SU-DHL-6 (cell line): ENCODE measurements around the gene PCDHGC5.
A peak's percentile ranks its signal among the peaks of the same experiment; 100 is the strongest.

ENCODE experiments used
- H2AFZ ChIP-seq: fragments of 200-600 bp; sonication (generic); 2 replicates; pipeline ENCODE4 v1.6.1; 2014; ENCODE audit warnings: low read depth, mild to moderate bottlenecking, moderate library complexity, mixed read lengths, antibody characterized with exemption, low read length; ENCODE audit not compliant: severe bottlenecking
- H3F3A ChIP-seq: fragments of 200-600 bp; shearing (Covaris generic); 2 replicates; pipeline ENCODE4 v1.6.0; 2016; ENCODE audit warnings: antibody characterized with exemption, mild to moderate bottlenecking; ENCODE audit not compliant: insufficient read depth
- H3K27ac ChIP-seq: fragments of 200-600 bp; sonication (generic); 2 replicates; pipeline ENCODE4 v1.5.1; 2016; ENCODE audit warnings: low read depth, mild to moderate bottlenecking, low read length, moderate library complexity, mixed read lengths
- H3K27me3 ChIP-seq: fragments of 200-600 bp; sonication (generic), shearing (Covaris generic); 2 replicates; pipeline ENCODE4 v1.6.0; 2014; ENCODE audit warnings: mild to moderate bottlenecking, low read length
- H3K36me3 ChIP-seq: fragments of 200-600 bp; sonication (generic); 2 replicates; pipeline ENCODE4 v1.6.1; 2014; ENCODE audit warnings: mild to moderate bottlenecking, low read length, mixed read lengths
- H3K4me2 ChIP-seq: fragments of 300-600, 200-600 bp; shearing (Covaris generic), sonication (generic); 2 replicates; pipeline ENCODE4 v1.6.0; 2014; ENCODE audit warnings: low read length, low read depth, mild to moderate bottlenecking; ENCODE audit not compliant: poor library complexity, severe bottlenecking
- H3K4me3 ChIP-seq: fragments of 200-600 bp; sonication (generic); 2 replicates; pipeline ENCODE4 v1.5.1; 2014; ENCODE audit warnings: antibody characterized with exemption, low read length, mild to moderate bottlenecking, mixed read lengths; ENCODE audit not compliant: insufficient read depth, poor library complexity, severe bottlenecking
- H3K79me2 ChIP-seq: fragments of 200-600 bp; sonication (generic); 2 replicates; pipeline ENCODE4 v1.6.1; 2014; ENCODE audit warnings: mild to moderate bottlenecking, low read length, moderate library complexity; ENCODE audit not compliant: insufficient read depth
- H3K9ac ChIP-seq: fragments of 200-600 bp; sonication (generic); 2 replicates; pipeline ENCODE4 v1.7.0; 2014; ENCODE audit warnings: mild to moderate bottlenecking, low read length
- H3K9me2 ChIP-seq: fragments of 200-600 bp; sonication (generic); replicated peaks from 2 replicates; pipeline ENCODE4 v1.6.1; 2014; ENCODE audit warnings: low read length; ENCODE audit not compliant: insufficient read depth
- H3K9me3 ChIP-seq: fragments of 200-600 bp; sonication (generic); 2 replicates; pipeline ENCODE4 v1.6.1; 2014; ENCODE audit warnings: low read length, mixed read lengths; ENCODE audit not compliant: insufficient read depth
- H4K20me1 ChIP-seq: fragments of 200-600 bp; sonication (generic); 2 replicates; pipeline ENCODE4 v1.6.1; 2014; ENCODE audit warnings: low read depth, mild to moderate bottlenecking, antibody characterized with exemption, low read length, moderate library complexity, mixed read lengths
- CTCF ChIP-seq: fragments of 200-600 bp; sonication (generic); IDR thresholded peaks from one replicate; pipeline ENCODE4 v1.5.1; 2017; ENCODE audit warnings: antibody characterized with exemption, mild to moderate bottlenecking, low read length, moderate library complexity; ENCODE audit not compliant: insufficient read depth, poor library complexity, severe bottlenecking
- EZH2phosphoT487 ChIP-seq: fragments of 200-600 bp; sonication (generic), shearing (Covaris generic); conservative IDR thresholded peaks from 2 replicates; pipeline ENCODE4 v1.6.1; 2018; ENCODE audit warnings: mild to moderate bottlenecking, antibody characterized with exemption, low read length, moderate library complexity, mixed read lengths

The PCDHGC5 gene

GRCh38 chr5:141495453-141495811 is 6.6 kb downstream of the PCDHGC5 start:
- H3K36me3 ChIP-seq, result no peaks in the 10 kb centered on the region
- H3K9ac ChIP-seq, result peak overlapping the region; percentile 27; the same call in 1 of the 2 replicates

GRCh38 chr5:141496038-141496437 is 7.2 kb downstream of the PCDHGC5 start:
- Histone ChIP-seq H3K27ac (peak overlapping the region; percentile 45), H3K79me2 (peaks cover 8% of the 10 kb centered on the region; the same call in 1 of the 2 replicates)
- TF ChIP-seq EZH2phosphoT487, result no peak
- TF ChIP-seq CTCF, result no peak

More at GRCh38 chr5:141495453-141495811, 6.6 kb downstream of the PCDHGC5 start:
- Histone ChIP-seq H3K4me2 (peak overlapping the region; percentile 23), H3K27me3 (no peaks in the 10 kb centered on the region), H3K27ac (peak overlapping the region; percentile 45), H3K79me2 (peaks cover 8% of the 10 kb centered on the region; the same call in 1 of the 2 replicates), H3K9me2 (no peaks in the 10 kb centered on the region), H2AFZ (no peak overlapping the region), H4K20me1 (no peaks in the 10 kb centered on the region), H3F3A (peaks cover 19% of the 10 kb centered on the region), H3K4me3 (no peak overlapping the region), H3K9me3 (no peaks in the 10 kb centered on the region)
- TF ChIP-seq EZH2phosphoT487 (no peak), CTCF (no peak)

GRCh38 chr5:141501761-141502160 is 12.9 kb downstream of the PCDHGC5 start:
- no peaks in the 10 kb centered on the region for H3K9me3 ChIP-seq
- H3K4me3 ChIP-seq, result no peak overlapping the region
- peaks cover 17% of the 10 kb centered on the region; the same call in 1 of the 2 replicates for H3K79me2 ChIP-seq
- H3F3A ChIP-seq, result peaks cover 52% of the 10 kb centered on the region
- no peaks in the 10 kb centered on the region for H3K9me2 ChIP-seq
- no peak overlapping the region for H2AFZ ChIP-seq
- H4K20me1 ChIP-seq, result no peaks in the 10 kb centered on the region
- no peak overlapping the region for H3K9ac ChIP-seq
- H3K36me3 ChIP-seq, result no peaks in the 10 kb centered on the region
- peak overlapping the region; percentile 49; the same call in 1 of the 2 replicates for H3K27ac ChIP-seq
- no peak for TF ChIP-seq EZH2phosphoT487
- no peak for TF ChIP-seq CTCF
- H3K27me3 ChIP-seq, result no peaks in the 10 kb centered on the region
- H3K4me2 ChIP-seq, result no peak overlapping the region

More at GRCh38 chr5:141496038-141496437, 7.2 kb downstream of the PCDHGC5 start:
- Histone ChIP-seq H3K4me3 (no peak overlapping the region), H3K9me2 (no peaks in the 10 kb centered on the region), H3F3A (peaks cover 21% of the 10 kb centered on the region), H3K9me3 (no peaks in the 10 kb centered on the region), H3K36me3 (no peaks in the 10 kb centered on the region), H3K4me2 (peak overlapping the region; percentile 23), H2AFZ (no peak overlapping the region), H4K20me1 (no peaks in the 10 kb centered on the region), H3K9ac (peak overlapping the region; percentile 27; the same call in 1 of the 2 replicates), H3K27me3 (no peaks in the 10 kb centered on the region)
